PC-9 (cell line): ENCODE data around the gene DHX16. TPM values are rescaled to one million over a fixed set of nuclear protein-coding genes. Genes with fewer than 3 reads are reported as not detected.

Experiments
- BruUV-seq: library from RNA; stranded (reverse); fragments of 400-500 nt; replicated peaks from 2 replicates; lab custom pipeline; 2021; lab: Mats Ljungman, UMichigan
- CTCF ChIA-PET: fragments of 300-600 bp; sonication (Branson Sonifier 250); formaldehyde crosslinking; loops from one replicate; lab custom pipeline; 2022; ENCODE audit warnings: antibody characterized with exemption; lab: Charles Lee
- POLR2A ChIA-PET: fragments of 300-600 bp; sonication (Branson Sonifier 250); formaldehyde crosslinking; loops from one replicate; lab custom pipeline; 2022; ENCODE audit warnings: antibody characterized with exemption; ENCODE audit not compliant: unreplicated experiment; lab: Charles Lee
- DNase-seq, 2 experiments: peaks; one replicate each; pipeline versions ENCODE4 v3.0.0 to v3.0.0-alpha.2; 2015 to 2022; ENCODE audit warnings: mixed read lengths in 1 of 2
- H2AFZ ChIP-seq: fragments of 200-600 bp; sonication (generic); 2 replicates; pipeline ENCODE4 v1.8.1; 2017; ENCODE audit warnings: antibody characterized with exemption
- H3F3A ChIP-seq: fragments of 200-600 bp; sonication (generic); 2 replicates; pipeline ENCODE4 v1.8.1; 2017; ENCODE audit warnings: antibody characterized with exemption, mild to moderate bottlenecking, low read depth; ENCODE audit not compliant: insufficient read depth
- H3K27ac ChIP-seq: fragments of 200-600 bp; sonication (generic); 2 replicates; pipeline ENCODE4 v1.6.1; 2016; ENCODE audit warnings: mixed run types
- H3K27me3 ChIP-seq: fragments of 200-600 bp; sonication (generic); 2 replicates; pipeline ENCODE4 v1.6.1; 2016; ENCODE audit warnings: low read depth, mixed run types; ENCODE audit not compliant: insufficient read depth
- H3K36me3 ChIP-seq: fragments of 200-600 bp; sonication (generic); 2 replicates; pipeline ENCODE4 v1.6.1; 2016; ENCODE audit warnings: low read depth, mixed run types
- H3K4me1 ChIP-seq: fragments of 200-600 bp; sonication (generic); replicated peaks from 2 replicates; pipeline ENCODE4 v1.6.1; 2016; ENCODE audit warnings: mixed run types; ENCODE audit not compliant: insufficient read depth
- H3K4me2 ChIP-seq: fragments of 200-600 bp; sonication (generic); 2 replicates; pipeline ENCODE4 v1.6.1; 2017; ENCODE audit warnings: mixed run types
- H3K4me3 ChIP-seq: fragments of 200-600 bp; sonication (generic); 2 replicates; pipeline ENCODE4 v1.6.1; 2016; ENCODE audit warnings: mixed run types
- H3K79me2 ChIP-seq: fragments of 200-600 bp; sonication (generic); 2 replicates; pipeline ENCODE4 v1.6.1; 2017; ENCODE audit warnings: low read depth, mixed run types
- H3K9me2 ChIP-seq: fragments of 200-600 bp; sonication (generic); 2 replicates; pipeline ENCODE4 v1.8.1; 2017; ENCODE audit warnings: mild to moderate bottlenecking; ENCODE audit not compliant: insufficient read depth
- H3K9me3 ChIP-seq: fragments of 200-600 bp; sonication (generic); 2 replicates; pipeline ENCODE4 v1.8.1; 2016; ENCODE audit warnings: low read depth; ENCODE audit not compliant: insufficient read depth
- H4K20me1 ChIP-seq: fragments of 200-600 bp; sonication (generic); 2 replicates; pipeline ENCODE4 v1.8.1; 2017; ENCODE audit not compliant: insufficient read depth
- CTCF ChIP-seq: fragments of 200-600 bp; sonication (generic); conservative IDR thresholded peaks from 2 replicates; pipeline ENCODE4 v1.6.1; 2017; ENCODE audit warnings: mixed run types, antibody characterized with exemption, mild to moderate bottlenecking, moderate library complexity
- EZH2 ChIP-seq: fragments of 200-600 bp; sonication (generic); IDR thresholded peaks from 2 replicates; pipeline ENCODE4 v1.8.0; 2017; ENCODE audit warnings: antibody characterized with exemption, low read depth
- intact Hi-C: fragments of 100-400 bp; cut with micrococcal nuclease; formaldehyde crosslinking; loops from one replicate; pipeline ENCODE4 v1.10.0; 2022; ENCODE audit not compliant: unreplicated experiment
- total RNA-seq: library from RNA; stranded (reverse); gene quantifications from 2 replicates; pipeline ENCODE4 v1.2.3, GENCODE V29; 2021

DHX16 gene
- total RNA-seq, 1 experiment from 2014 or later: 43.5 TPM

- intact Hi-C loops: loop anchor here (1.0 kb wide), 1 partner anchor 24 kb away; no protein-coding TSS in a partner anchor
- H3K4me3 ChIP-seq: peak overlapping the region; percentile 87
- H3K4me1 ChIP-seq: peaks cover 35% of the 10 kb centered on the region
- H3F3A ChIP-seq: peaks cover 70% of the 10 kb centered on the region
- H3K9me3 ChIP-seq: no peaks in the 10 kb centered on the region
- TSS peak; percentile 64 for BruUV-seq
- ChIA-PET POLR2A (interaction anchor here (0.6 to 0.9 kb wide), 14 partner anchors 18 to 786 kb away, joined by 3 to 48 read pairs (median 8); partner anchors contain the start of genes ABCF1 and DHX16), CTCF (interaction anchor here (0.6 to 3.6 kb wide), 4 partner anchors 19 to 545 kb away, joined by 3 to 16 read pairs (median 7); no protein-coding TSS in a partner anchor)
- peak overlapping the region; percentile 98 for H3K4me2 ChIP-seq
- peaks cover 49% of the 10 kb centered on the region for H3K79me2 ChIP-seq
- peak; percentile 41 to 42 for DNase-seq
- TF ChIP-seq EZH2 (no peak), CTCF (peak; percentile 23; the same call in 1 of the 2 replicates)
- H4K20me1 ChIP-seq: peaks cover 26% of the 10 kb centered on the region; the same call in 1 of the 2 replicates
- peak overlapping the region; percentile 86 for H3K27ac ChIP-seq
- no peaks in the 10 kb centered on the region for H3K9me2 ChIP-seq
- H3K27me3 ChIP-seq: no peaks in the 10 kb centered on the region
- no peak overlapping the region for H2AFZ ChIP-seq
- H3K36me3 ChIP-seq: peaks cover 23% of the 10 kb centered on the region
Observed at GRCh38 chr6:30615219-30615957, 57.4 kb downstream of the DHX16 start.

GRCh38 chr6:30614843-30615218 lies 58.0 kb downstream of the DHX16 start:
- Histone ChIP-seq H3K4me1 (peaks cover 35% of the 10 kb centered on the region), H3K9me2 (no peaks in the 10 kb centered on the region), H4K20me1 (peaks cover 26% of the 10 kb centered on the region; the same call in 1 of the 2 replicates), H3K36me3 (peaks cover 23% of the 10 kb centered on the region), H3K27ac (peak overlapping the region; percentile 86), H3K79me2 (peaks cover 49% of the 10 kb centered on the region), H2AFZ (no peak overlapping the region), H3K27me3 (no peaks in the 10 kb centered on the region), H3K4me3 (peak overlapping the region; percentile 87), H3K4me2 (peak overlapping the region; percentile 98), H3K9me3 (no peaks in the 10 kb centered on the region), H3F3A (peaks cover 73% of the 10 kb centered on the region)
- no TSS peak for BruUV-seq
- CTCF ChIA-PET: interaction anchor here (0.6 to 3.6 kb wide), 4 partner anchors 18 to 545 kb away, joined by 3 to 16 read pairs (median 7); no protein-coding TSS in a partner anchor
- peak; percentile 81 to 90 for DNase-seq
- intact Hi-C loops: loop anchor here (1.0 kb wide), 1 partner anchor 24 kb away; no protein-coding TSS in a partner anchor
- POLR2A ChIA-PET: interaction anchor here (0.5 to 0.9 kb wide), 18 partner anchors 18 to 848 kb away, joined by 3 to 48 read pairs (median 6); partner anchors contain the start of genes ABCF1, DHX16 and PRR3
- no peak for TF ChIP-seq EZH2
- TF ChIP-seq CTCF: no peak

- intact Hi-C loops: no loop called here
- peak overlapping the region; percentile 86 for H3K27ac ChIP-seq
Observed at GRCh38 chr6:30614044-30614842, 58.6 kb downstream of the DHX16 start.

More at GRCh38 chr6:30614044-30614842, 58.6 kb downstream of the DHX16 start:
- BruUV-seq: no TSS peak
- no peak for DNase-seq
- peaks cover 43% of the 10 kb centered on the region for H3K79me2 ChIP-seq
- TF ChIP-seq CTCF (no peak), EZH2 (no peak)
- no peaks in the 10 kb centered on the region for H3K9me2 ChIP-seq
- peak overlapping the region; percentile 87; the same call in 1 of the 2 replicates for H3K4me3 ChIP-seq
- H3K9me3 ChIP-seq: no peaks in the 10 kb centered on the region
- ChIA-PET POLR2A (interaction anchor here (0.5 to 0.9 kb wide), 18 partner anchors 17 to 848 kb away, joined by 3 to 48 read pairs (median 6); partner anchors contain the start of genes DHX16 and PRR3), CTCF (interaction anchor here (0.6 to 3.6 kb wide), 3 partner anchors 17 to 544 kb away, joined by 3 to 8 read pairs (median 6); no protein-coding TSS in a partner anchor)
- peaks cover 28% of the 10 kb centered on the region for H3K36me3 ChIP-seq
- peaks cover 26% of the 10 kb centered on the region; the same call in 1 of the 2 replicates for H4K20me1 ChIP-seq
- peak overlapping the region; percentile 98 for H3K4me2 ChIP-seq
- H3K4me1 ChIP-seq: peaks cover 34% of the 10 kb centered on the region
- no peaks in the 10 kb centered on the region for H3K27me3 ChIP-seq
- no peak overlapping the region for H2AFZ ChIP-seq
- H3F3A ChIP-seq: peaks cover 71% of the 10 kb centered on the region
